ENCODE measurements around the gene ADCY2. TPM values are rescaled to one million over a fixed set of nuclear protein-coding genes. Genes with fewer than 3 reads are reported as not detected.
A peak's percentile ranks its signal among the peaks of the same experiment; 100 is the strongest.

Gene ADCY2
- total and polyA plus RNA-seq, 9 donors = 4.0 to 22.8 (median 8.3) TPM

- intact Hi-C loops (cut with DNase I) = loop anchor here in 1 of 4 donors (10.0 kb wide), 1 partner anchor 456 kb away; the partner anchor contains the start of gene ADCY2
- 1 to 2% (median 1%) methylated on average over 19 to 76 of the region's 76 CpGs for WGBS, 3 donors
- no peaks in the 10 kb centered on the region for H3K9me3 ChIP-seq
- H3K36me3 ChIP-seq = no peaks in the 10 kb centered on the region
- DNase-seq = peak; percentile 60 to 79 (median 68)
- H3K27ac ChIP-seq = peak within 1 kb of the TSS; percentile 5 to 57
- H3K27me3 ChIP-seq = no peaks in the 10 kb centered on the region
- peak within 1 kb of the TSS; percentile 47 for H3K4me3 ChIP-seq
- peaks cover 7% of the 10 kb centered on the region for H3K4me1 ChIP-seq (ENCODE audit: insufficient read depth)
- TF ChIP-seq POLR2A (IDR thresholded peaks at IDR 0.05) (no peak), EP300 (IDR thresholded peaks at IDR 0.05) (no peak)
- TF ChIP-seq, protein P1, sequence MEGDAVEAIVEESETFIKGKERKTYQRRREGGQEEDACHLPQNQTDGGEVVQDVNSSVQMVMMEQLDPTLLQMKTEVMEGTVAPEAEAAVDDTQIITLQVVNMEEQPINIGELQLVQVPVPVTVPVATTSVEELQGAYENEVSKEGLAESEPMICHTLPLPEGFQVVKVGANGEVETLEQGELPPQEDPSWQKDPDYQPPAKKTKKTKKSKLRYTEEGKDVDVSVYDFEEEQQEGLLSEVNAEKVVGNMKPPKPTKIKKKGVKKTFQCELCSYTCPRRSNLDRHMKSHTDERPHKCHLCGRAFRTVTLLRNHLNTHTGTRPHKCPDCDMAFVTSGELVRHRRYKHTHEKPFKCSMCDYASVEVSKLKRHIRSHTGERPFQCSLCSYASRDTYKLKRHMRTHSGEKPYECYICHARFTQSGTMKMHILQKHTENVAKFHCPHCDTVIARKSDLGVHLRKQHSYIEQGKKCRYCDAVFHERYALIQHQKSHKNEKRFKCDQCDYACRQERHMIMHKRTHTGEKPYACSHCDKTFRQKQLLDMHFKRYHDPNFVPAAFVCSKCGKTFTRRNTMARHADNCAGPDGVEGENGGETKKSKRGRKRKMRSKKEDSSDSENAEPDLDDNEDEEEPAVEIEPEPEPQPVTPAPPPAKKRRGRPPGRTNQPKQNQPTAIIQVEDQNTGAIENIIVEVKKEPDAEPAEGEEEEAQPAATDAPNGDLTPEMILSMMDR (IDR thresholded peaks at IDR 0.05) = peak in 1 of 3 donors; percentile 22
Measured at GRCh38 chr5:7850395-7851239, 454.7 kb downstream of the ADCY2 start, which contains the start of gene CFAP90. Gene CFAP90, minus strand, starts transcription at chr5:7851133. Its CDS starts 112 bp downstream, at chr5:7851021.

GRCh38 chr5:7851240-7851592, 455.3 kb downstream of the ADCY2 start:
- TF ChIP-seq, protein P1 (IDR thresholded peaks at IDR 0.05) = no peak
- TF ChIP-seq POLR2A (IDR thresholded peaks at IDR 0.05) = no peak
- no peak for TF ChIP-seq EP300 (IDR thresholded peaks at IDR 0.05)
- 53 to 64% (median 58%) methylated on average over 16 of the region's 16 CpGs for WGBS, 3 donors
- intact Hi-C loops (cut with DNase I) = loop anchor here in 1 of 4 donors (10.0 kb wide), 1 partner anchor 456 kb away; the partner anchor contains the start of gene ADCY2
- Histone ChIP-seq H3K4me1 (ENCODE audit: insufficient read depth) (peaks cover 7% of the 10 kb centered on the region), H3K27me3 (no peaks in the 10 kb centered on the region), H3K9me3 (no peaks in the 10 kb centered on the region), H3K36me3 (no peaks in the 10 kb centered on the region), H3K4me3 (peak overlapping the region; percentile 47), H3K27ac (peak overlapping the region in 1 of 2 donors; percentile 45)
- no peak for DNase-seq

GRCh38 chr5:7851617-7852289, 455.8 kb downstream of the ADCY2 start:
- TF ChIP-seq EP300 (IDR thresholded peaks at IDR 0.05) = no peak
- Histone ChIP-seq H3K4me1 (ENCODE audit: insufficient read depth) (peaks cover 7% of the 10 kb centered on the region), H3K9me3 (no peaks in the 10 kb centered on the region), H3K4me3 (no peak overlapping the region), H3K36me3 (no peaks in the 10 kb centered on the region), H3K27ac (peak overlapping the region; percentile 5 to 57), H3K27me3 (no peaks in the 10 kb centered on the region)
- WGBS, 3 donors = 78 to 90% (median 88%) methylated on average over 8 of the region's 8 CpGs
- no peak for DNase-seq
- intact Hi-C loops (cut with DNase I) = loop anchor here in 1 of 4 donors (10.0 kb wide), 1 partner anchor 457 kb away; the partner anchor contains the start of gene ADCY2

GRCh38 chr5:7852542-7852941, 456.6 kb downstream of the ADCY2 start:
- Histone ChIP-seq H3K36me3 (no peaks in the 10 kb centered on the region), H3K4me3 (no peak overlapping the region), H3K27ac (peak overlapping the region in 1 of 2 donors; percentile 57), H3K27me3 (no peaks in the 10 kb centered on the region), H3K9me3 (no peaks in the 10 kb centered on the region), H3K4me1 (ENCODE audit: insufficient read depth) (peaks cover 7% of the 10 kb centered on the region)
- no peak for DNase-seq
- WGBS, 3 donors = 16 to 30% (median 29%) methylated on average over 1 of the region's 1 CpG
- TF ChIP-seq, protein P1 (IDR thresholded peaks at IDR 0.05) = no peak
- no peak for TF ChIP-seq EP300 (IDR thresholded peaks at IDR 0.05)
- no peak for TF ChIP-seq POLR2A (IDR thresholded peaks at IDR 0.05)
- intact Hi-C loops (cut with DNase I) = loop anchor here in 1 of 4 donors (10.0 kb wide), 1 partner anchor 458 kb away; the partner anchor contains the start of gene ADCY2
